HepG2 (cell line): ENCODE measurements around the gene THSD4. TPM values are rescaled to one million over a fixed set of nuclear protein-coding genes. Genes with fewer than 3 reads are reported as not detected.

Experiments
- ATAC-seq: fragments of 200-7000 bp; cut with Tn5 transposase; 3 replicates; pipeline ENCODE4 v1.9.1; 2020; ENCODE audit warnings: mild to moderate bottlenecking, moderate library complexity
- BruUV-seq: library from RNA; stranded (reverse); fragments of 400-500 nt; replicated peaks from 2 replicates; lab custom pipeline; 2021; lab: Mats Ljungman, UMichigan
- CTCF ChIA-PET: fragments of 300-600 bp; formaldehyde crosslinking; extraction: SDS; loops from one replicate; lab custom pipeline; 2021; ENCODE audit warnings: low total read pairs, inconsistent platforms, low intra/inter-chr PET ratio; lab: Yijun Ruan, JAX
- POLR2A ChIA-PET: fragments of 350-600 bp; sonication (Branson Sonifier 250); formaldehyde crosslinking; loops from one replicate; lab custom pipeline; 2020; ENCODE audit warnings: antibody characterized with exemption, inconsistent platforms; lab: Yijun Ruan, JAX
- DNase-seq: peaks from one replicate; pipeline ENCODE4 v3.0.0-alpha.2; 2015; ENCODE audit warnings: low spot score
- FAIRE-seq: peaks from 3 replicates; lab custom pipeline; 2011; peaks lifted over from hg19 to GRCh38; lab: Jason Lieb, UNC
- H2AFZ ChIP-seq: one replicate; pipeline ENCODE4 v1.6.1; 2011; ENCODE audit warnings: low read length, inconsistent platforms
- H3K27ac ChIP-seq: fragments of 300-600 bp; 3 replicates; pipeline ENCODE4 v1.8.0; 2011; ENCODE audit warnings: mixed run types, mild to moderate bottlenecking, mixed read lengths, low read length, inconsistent platforms; ENCODE audit not compliant: insufficient read depth; ENCODE audit errors: extremely low read length
- H3K27me3 ChIP-seq, 2 experiments: fragments of 200-600 bp in 1 of 2; 2 replicates in 1 of 2; 3 replicates in 1 of 2; pipeline versions ENCODE4 v1.6.0 to v1.8.0; 2011; ENCODE audit warnings: low read length in 2 of 2, mild to moderate bottlenecking in 2 of 2, moderate library complexity in 2 of 2, inconsistent platforms in 1 of 2; ENCODE audit not compliant: insufficient read depth in 2 of 2, control insufficient read depth in 1 of 2
- H3K36me3 ChIP-seq, 2 experiments: fragments of 200-600 bp in 1 of 2; replicated peaks in 1 of 2; 2 replicates in 1 of 2; 3 replicates in 1 of 2; pipeline versions ENCODE4 v1.5.1 to v1.8.0; 2011; ENCODE audit warnings: low read length in 2 of 2, inconsistent platforms in 1 of 2; ENCODE audit not compliant: insufficient read depth in 2 of 2, control insufficient read depth in 1 of 2
- H3K4me1 ChIP-seq: 2 replicates; pipeline ENCODE4 v1.5.1; 2012; ENCODE audit warnings: low read length, inconsistent platforms; ENCODE audit not compliant: insufficient read depth
- H3K4me2 ChIP-seq: 2 replicates; pipeline ENCODE4 v1.6.0; 2011; ENCODE audit warnings: low read depth, low read length, inconsistent platforms
- H3K4me3 ChIP-seq, 3 experiments: fragments of 200-600 bp in 1 of 3; sonication (generic), shearing (Covaris generic) in 1 of 3; replicated peaks in 1 of 3; 2 replicates each; pipeline ENCODE4 v1.5.1; 2011 to 2016; ENCODE audit warnings: low read length in 3 of 3, inconsistent platforms in 2 of 3, low read depth in 2 of 3, mild to moderate bottlenecking in 2 of 3, control low read depth in 1 of 3, mixed read lengths in 1 of 3; ENCODE audit not compliant: insufficient read depth in 1 of 3
- H3K79me2 ChIP-seq: one replicate; pipeline ENCODE4 v1.6.1; 2011; ENCODE audit warnings: low read length, inconsistent platforms; ENCODE audit not compliant: insufficient read depth
- H3K9ac ChIP-seq: 2 replicates; pipeline ENCODE4 v1.6.0; 2011; ENCODE audit warnings: mild to moderate bottlenecking, low read depth, low read length, inconsistent platforms; ENCODE audit not compliant: insufficient read depth
- H3K9me3 ChIP-seq: 2 replicates; pipeline ENCODE4 v1.5.1; 2012; ENCODE audit warnings: mild to moderate bottlenecking, low read length
- H4K20me1 ChIP-seq: 2 replicates; pipeline ENCODE4 v1.6.0; 2011; ENCODE audit warnings: inconsistent platforms, mild to moderate bottlenecking, low read length, moderate library complexity; ENCODE audit not compliant: insufficient read depth
- ARNT ChIP-seq: fragments of 450-650 bp; IDR thresholded peaks from 2 replicates; pipeline ENCODE4 v1.6.1; 2017
- ISL2 ChIP-seq: sonication (generic); formaldehyde crosslinking; IDR thresholded peaks from 2 replicates; pipeline ENCODE4 v1.5.0; 2020; ENCODE audit warnings: missing genetic modification reagents
- KLF15 ChIP-seq: sonication (generic); formaldehyde crosslinking; IDR thresholded peaks from 2 replicates; pipeline ENCODE4 v1.8.1; 2023; ENCODE audit warnings: borderline replicate concordance, mild to moderate bottlenecking, inconsistent platforms, missing genetic modification reagents, mixed read lengths
- KMT2A ChIP-seq: sonication (generic); formaldehyde crosslinking; IDR thresholded peaks from 2 replicates; pipeline ENCODE4 v1.4.0; 2020; ENCODE audit warnings: missing genetic modification reagents
- MBD4 ChIP-seq: IDR thresholded peaks from 2 replicates; pipeline ENCODE4 v1.6.1; 2012; ENCODE audit warnings: low read length, inconsistent platforms, borderline replicate concordance
- MEF2D ChIP-seq: sonication (generic); formaldehyde crosslinking; IDR thresholded peaks from 2 replicates; pipeline ENCODE4 v1.5.1; 2020; ENCODE audit warnings: mild to moderate bottlenecking, missing genetic modification reagents
- NCOA5 ChIP-seq: sonication (generic); formaldehyde crosslinking; IDR thresholded peaks from 2 replicates; pipeline ENCODE4 v1.4.0; 2020; ENCODE audit warnings: missing genetic modification reagents
- NR2C2 ChIP-seq: sonication (generic); formaldehyde crosslinking; IDR thresholded peaks from 2 replicates; pipeline ENCODE4 v1.4.0; 2020; ENCODE audit warnings: missing genetic modification reagents, mild to moderate bottlenecking, moderate library complexity, borderline replicate concordance
- XBP1 ChIP-seq: sonication (generic); formaldehyde crosslinking; IDR thresholded peaks from 2 replicates; pipeline ENCODE4 v1.5.0; 2020; ENCODE audit warnings: missing genetic modification reagents
- ZNF292 ChIP-seq: sonication (generic); formaldehyde crosslinking; IDR thresholded peaks from 2 replicates; pipeline ENCODE4 v1.8.1; 2022; ENCODE audit warnings: mild to moderate bottlenecking, low read depth, missing genetic modification reagents, borderline replicate concordance
- ZNF30 ChIP-seq: sonication (generic); formaldehyde crosslinking; IDR thresholded peaks from 2 replicates; pipeline ENCODE4 v1.5.0; 2020; ENCODE audit warnings: mild to moderate bottlenecking, missing genetic modification reagents
- ZNF496 ChIP-seq: sonication (generic); formaldehyde crosslinking; IDR thresholded peaks from 2 replicates; pipeline ENCODE4 v1.8.1; 2023; ENCODE audit warnings: mild to moderate bottlenecking, moderate library complexity, missing genetic modification reagents; ENCODE audit not compliant: insufficient replicate concordance
- ZNF513 ChIP-seq: sonication (generic); formaldehyde crosslinking; conservative IDR thresholded peaks from 2 replicates; pipeline ENCODE4 v1.5.0; 2020; ENCODE audit warnings: missing genetic modification reagents
- ZNF543 ChIP-seq: sonication (generic); formaldehyde crosslinking; IDR thresholded peaks from 2 replicates; pipeline ENCODE4 v1.4.0; 2020; ENCODE audit warnings: mild to moderate bottlenecking, missing genetic modification reagents
- ZNF546 ChIP-seq: sonication (generic); formaldehyde crosslinking; conservative IDR thresholded peaks from 2 replicates; pipeline ENCODE4 v1.8.1; 2023; ENCODE audit warnings: mild to moderate bottlenecking, missing genetic modification reagents
- ZNF552 ChIP-seq: sonication (generic); formaldehyde crosslinking; IDR thresholded peaks from 2 replicates; pipeline ENCODE4 v1.9.0; 2022; ENCODE audit warnings: missing genetic modification reagents, mild to moderate bottlenecking, borderline replicate concordance
- ZNF564 ChIP-seq: sonication (generic); formaldehyde crosslinking; IDR thresholded peaks from 2 replicates; pipeline ENCODE4 v1.8.1; 2023; ENCODE audit warnings: mild to moderate bottlenecking, missing genetic modification reagents
- ZNF570 ChIP-seq: sonication (generic); formaldehyde crosslinking; IDR thresholded peaks from 2 replicates; pipeline ENCODE4 v1.4.0; 2020; ENCODE audit warnings: mild to moderate bottlenecking, missing genetic modification reagents, borderline replicate concordance
- ZNF703 ChIP-seq: sonication (generic); formaldehyde crosslinking; IDR thresholded peaks from 2 replicates; pipeline ENCODE4 v1.5.1; 2020; ENCODE audit warnings: missing genetic modification reagents, mild to moderate bottlenecking, moderate library complexity, borderline replicate concordance
- ZNF878 ChIP-seq: sonication (generic); formaldehyde crosslinking; IDR thresholded peaks from 2 replicates; pipeline ENCODE4 v1.8.1; 2023; ENCODE audit warnings: mild to moderate bottlenecking, missing genetic modification reagents, moderate library complexity
- WGBS: methylation state at CpG from one replicate; pipeline ENCODE4 v1.1.6; 2017; ENCODE audit warnings: low lambda C conversion rate; 5-methylcytosine and 5-hydroxymethylcytosine counted together
- in situ Hi-C: cut with HindIII; loops from 2 replicates; pipeline ENCODE4 v1.10.0; 2017; ENCODE audit warnings: low pct_unique_long_range_greater_than_20kb; ENCODE audit not compliant: extremely low pct_ligation_motif_present
- intact Hi-C: fragments of 100-400 bp; cut with micrococcal nuclease; formaldehyde crosslinking; loops from one replicate; pipeline ENCODE4 v1.10.0; 2022; ENCODE audit not compliant: unreplicated experiment
- polyA plus RNA-seq, 8 experiments: library from polyadenylated mRNA; depleted of rRNA in 3 of 8; stranded (reverse) in 7 of 8; unstranded in 1 of 8; fragments of >200 nt; fragmentation: Illumina TruSeq in 4 of 8; extraction: Trizol in 4 of 8; gene quantifications; 2 replicates each; pipeline versions ENCODE4 v1.2.1 to v1.2.3, GENCODE V29; 2011 to 2016; ENCODE audit warnings: low read depth in 4 of 8, missing spikeins in 1 of 8, mixed read lengths in 1 of 8; ENCODE audit not compliant: insufficient read depth in 1 of 8
- total RNA-seq, 5 experiments: library from RNA; depleted of rRNA; stranded (reverse); fragments of >200 nt; fragmentation: Illumina TruSeq; extraction: Trizol; gene quantifications; 2 replicates each; pipeline ENCODE4 v1.2.3, GENCODE V29; 2016; ENCODE audit warnings: low read depth in 1 of 5

THSD4 gene
- total and polyA plus RNA-seq, 2 of the 13 experiments (the other 11 are each of a cell fraction or from before 2014, with no cell fraction given), result 0.07 to 0.21 TPM

- Histone ChIP-seq H3K4me1 (no peaks in the 10 kb centered on the region), H3K36me3 (no peaks in the 10 kb centered on the region), H3K4me2 (no peak overlapping the region), H3K79me2 (no peaks in the 10 kb centered on the region), H2AFZ (no peak overlapping the region), H3K9me3 (no peaks in the 10 kb centered on the region), H3K27ac (no peak overlapping the region), H3K9ac (no peak overlapping the region), H3K4me3 (no peak overlapping the region), H4K20me1 (no peaks in the 10 kb centered on the region), H3K27me3 (no peaks in the 10 kb centered on the region)
- 40% methylated on average over 4 of the region's 4 CpGs for WGBS
- ChIA-PET CTCF (no interaction called here), POLR2A (no interaction called here)
- ATAC-seq (no peak), FAIRE-seq (no peak), DNase-seq (no peak)
- intact Hi-C loops, result no loop called here
- TF ChIP-seq ZNF30 (CRISPR knock-in tag) (no peak), ISL2 (CRISPR knock-in tag) (no peak), ZNF703 (no peak), NCOA5 (no peak), ZNF496 (CRISPR knock-in tag) (no peak), ZNF564 (CRISPR knock-in tag) (no peak), ZNF878 (CRISPR knock-in tag) (no peak), ZNF570 (CRISPR knock-in tag) (no peak)
- BruUV-seq, result no TSS peak
- in situ Hi-C loops, result no loop called here
Observed at GRCh38 chr15:71224024-71224423, 108.8 kb downstream of the THSD4 start.

GRCh38 chr15:71225851-71226250 is 110.6 kb downstream of the THSD4 start:
- ChIA-PET POLR2A (no interaction called here), CTCF (no interaction called here)
- BruUV-seq, result no TSS peak
- H3K9me3 ChIP-seq, result no peaks in the 10 kb centered on the region
- H3K79me2 ChIP-seq, result no peaks in the 10 kb centered on the region
- intact Hi-C loops, result no loop called here
- FAIRE-seq, result no peak
- no peak overlapping the region for H3K27ac ChIP-seq
- DNase-seq, result no peak
- no peaks in the 10 kb centered on the region for H4K20me1 ChIP-seq
- no peak overlapping the region for H3K9ac ChIP-seq
- H3K36me3 ChIP-seq, result no peaks in the 10 kb centered on the region
- H3K4me3 ChIP-seq, result no peak overlapping the region
- H3K27me3 ChIP-seq, result no peaks in the 10 kb centered on the region
- no peak overlapping the region for H3K4me2 ChIP-seq
- in situ Hi-C loops, result no loop called here
- no peaks in the 10 kb centered on the region for H3K4me1 ChIP-seq
- no peak for ATAC-seq
- H2AFZ ChIP-seq, result no peak overlapping the region
- 16% methylated on average over 2 of the region's 2 CpGs for WGBS
- no peak for TF ChIP-seq ZNF552
- no peak for TF ChIP-seq KLF15 (CRISPR knock-in tag)
- TF ChIP-seq ZNF513 (CRISPR knock-in tag), result no peak
- no peak for TF ChIP-seq KMT2A (CRISPR knock-in tag)
- no peak for TF ChIP-seq ZNF546
- TF ChIP-seq ZNF543, result no peak
- no peak for TF ChIP-seq ZNF570 (CRISPR knock-in tag)
- TF ChIP-seq MBD4, result no peak
- no peak for TF ChIP-seq XBP1 (CRISPR knock-in tag)
- TF ChIP-seq ARNT, result no peak
- no peak for TF ChIP-seq ZNF292 (CRISPR knock-in tag)
- no peak for TF ChIP-seq MEF2D (CRISPR knock-in tag)
- TF ChIP-seq NR2C2 (CRISPR knock-in tag), result no peak
